ENCODE data around the gene CCDC88C. TPM values are rescaled to one million over a fixed set of nuclear protein-coding genes. Genes with fewer than 3 reads are reported as not detected.
A peak's percentile ranks its signal among the peaks of the same experiment; 100 is the strongest.

The CCDC88C gene
- total and polyA plus RNA-seq, 2 experiments from 2014 or later, result 23.6 to 60.7 TPM

DNA sequence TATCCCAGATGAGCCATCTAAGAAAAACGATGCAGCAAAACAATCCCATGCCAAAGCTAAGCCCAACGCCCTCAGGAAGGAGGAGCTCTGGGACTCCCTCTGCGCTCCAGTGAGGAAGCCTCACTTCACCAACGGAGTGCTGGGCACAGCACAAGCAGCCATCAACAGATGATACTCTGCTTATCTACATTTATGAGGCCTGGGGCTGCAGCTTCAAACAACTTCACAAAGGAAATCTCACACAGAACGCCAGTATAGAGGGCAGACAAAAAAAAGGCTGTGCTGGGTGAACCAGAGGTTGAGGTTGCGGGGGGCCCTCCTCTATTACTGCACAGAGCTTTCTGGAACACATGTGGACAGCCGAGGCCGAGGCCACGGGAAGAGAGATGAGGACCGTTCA lies 138.3 kb downstream of the CCDC88C start:
- H3K36me3 Mint-ChIP-seq (ENCODE audit: low read depth), result peaks cover 52% of the 10 kb centered on the region
- Histone ChIP-seq H3K36me3 (ENCODE audit: insufficient read depth) (peaks cover 13% of the 10 kb centered on the region), H3K4me2 (no peak overlapping the region)

More for the DNA sequence above, 138.3 kb downstream of the CCDC88C start:
- Histone ChIP-seq H4K20me1 (replicated peaks; ENCODE audit: insufficient read depth) (0 out of 2 replicates have a peak, but pooled peaks cover 4% of the 10 kb centered on the region), H3K27ac (ENCODE audit: low read depth) (no peak overlapping the region), H3K4me3 (no peak overlapping the region), H3K27me3 (ENCODE audit: insufficient read depth) (no peaks in the 10 kb centered on the region), H3F3A (replicated peaks; ENCODE audit: low read depth) (no peaks in the 10 kb centered on the region), H3K79me2 (replicated peaks; ENCODE audit: insufficient read depth) (no peaks in the 10 kb centered on the region), H2AFZ (no peak overlapping the region), H3K4me1 (ENCODE audit: insufficient read depth) (no peaks in the 10 kb centered on the region), H3K9me2 (ENCODE audit: insufficient read depth) (no peaks in the 10 kb centered on the region)
- TF ChIP-seq NANOG (IDR thresholded peaks at IDR 0.05; ENCODE audit: borderline replicate concordance) (no peak), POLR2AphosphoS5 (IDR thresholded peaks at IDR 0.05; ENCODE audit: low read depth) (no peak), STAT1 (IDR thresholded peaks at IDR 0.05; ENCODE audit: unreplicated experiment) (no peak), EZH2 (IDR thresholded peaks at IDR 0.05; ENCODE audit: low read depth, unreplicated experiment) (no peak), ZNF331 (CRISPR knock-in tag; IDR thresholded peaks at IDR 0.05; ENCODE audit: low read depth) (no peak), ZNF114 (CRISPR knock-in tag; IDR thresholded peaks at IDR 0.05) (no peak), CREB1 (CRISPR knock-in tag; IDR thresholded peaks at IDR 0.05; ENCODE audit: low read depth) (no peak), JUNB (IDR thresholded peaks at IDR 0.05; ENCODE audit: unreplicated experiment) (no peak)
- TF ChIP-seq, protein P1, sequence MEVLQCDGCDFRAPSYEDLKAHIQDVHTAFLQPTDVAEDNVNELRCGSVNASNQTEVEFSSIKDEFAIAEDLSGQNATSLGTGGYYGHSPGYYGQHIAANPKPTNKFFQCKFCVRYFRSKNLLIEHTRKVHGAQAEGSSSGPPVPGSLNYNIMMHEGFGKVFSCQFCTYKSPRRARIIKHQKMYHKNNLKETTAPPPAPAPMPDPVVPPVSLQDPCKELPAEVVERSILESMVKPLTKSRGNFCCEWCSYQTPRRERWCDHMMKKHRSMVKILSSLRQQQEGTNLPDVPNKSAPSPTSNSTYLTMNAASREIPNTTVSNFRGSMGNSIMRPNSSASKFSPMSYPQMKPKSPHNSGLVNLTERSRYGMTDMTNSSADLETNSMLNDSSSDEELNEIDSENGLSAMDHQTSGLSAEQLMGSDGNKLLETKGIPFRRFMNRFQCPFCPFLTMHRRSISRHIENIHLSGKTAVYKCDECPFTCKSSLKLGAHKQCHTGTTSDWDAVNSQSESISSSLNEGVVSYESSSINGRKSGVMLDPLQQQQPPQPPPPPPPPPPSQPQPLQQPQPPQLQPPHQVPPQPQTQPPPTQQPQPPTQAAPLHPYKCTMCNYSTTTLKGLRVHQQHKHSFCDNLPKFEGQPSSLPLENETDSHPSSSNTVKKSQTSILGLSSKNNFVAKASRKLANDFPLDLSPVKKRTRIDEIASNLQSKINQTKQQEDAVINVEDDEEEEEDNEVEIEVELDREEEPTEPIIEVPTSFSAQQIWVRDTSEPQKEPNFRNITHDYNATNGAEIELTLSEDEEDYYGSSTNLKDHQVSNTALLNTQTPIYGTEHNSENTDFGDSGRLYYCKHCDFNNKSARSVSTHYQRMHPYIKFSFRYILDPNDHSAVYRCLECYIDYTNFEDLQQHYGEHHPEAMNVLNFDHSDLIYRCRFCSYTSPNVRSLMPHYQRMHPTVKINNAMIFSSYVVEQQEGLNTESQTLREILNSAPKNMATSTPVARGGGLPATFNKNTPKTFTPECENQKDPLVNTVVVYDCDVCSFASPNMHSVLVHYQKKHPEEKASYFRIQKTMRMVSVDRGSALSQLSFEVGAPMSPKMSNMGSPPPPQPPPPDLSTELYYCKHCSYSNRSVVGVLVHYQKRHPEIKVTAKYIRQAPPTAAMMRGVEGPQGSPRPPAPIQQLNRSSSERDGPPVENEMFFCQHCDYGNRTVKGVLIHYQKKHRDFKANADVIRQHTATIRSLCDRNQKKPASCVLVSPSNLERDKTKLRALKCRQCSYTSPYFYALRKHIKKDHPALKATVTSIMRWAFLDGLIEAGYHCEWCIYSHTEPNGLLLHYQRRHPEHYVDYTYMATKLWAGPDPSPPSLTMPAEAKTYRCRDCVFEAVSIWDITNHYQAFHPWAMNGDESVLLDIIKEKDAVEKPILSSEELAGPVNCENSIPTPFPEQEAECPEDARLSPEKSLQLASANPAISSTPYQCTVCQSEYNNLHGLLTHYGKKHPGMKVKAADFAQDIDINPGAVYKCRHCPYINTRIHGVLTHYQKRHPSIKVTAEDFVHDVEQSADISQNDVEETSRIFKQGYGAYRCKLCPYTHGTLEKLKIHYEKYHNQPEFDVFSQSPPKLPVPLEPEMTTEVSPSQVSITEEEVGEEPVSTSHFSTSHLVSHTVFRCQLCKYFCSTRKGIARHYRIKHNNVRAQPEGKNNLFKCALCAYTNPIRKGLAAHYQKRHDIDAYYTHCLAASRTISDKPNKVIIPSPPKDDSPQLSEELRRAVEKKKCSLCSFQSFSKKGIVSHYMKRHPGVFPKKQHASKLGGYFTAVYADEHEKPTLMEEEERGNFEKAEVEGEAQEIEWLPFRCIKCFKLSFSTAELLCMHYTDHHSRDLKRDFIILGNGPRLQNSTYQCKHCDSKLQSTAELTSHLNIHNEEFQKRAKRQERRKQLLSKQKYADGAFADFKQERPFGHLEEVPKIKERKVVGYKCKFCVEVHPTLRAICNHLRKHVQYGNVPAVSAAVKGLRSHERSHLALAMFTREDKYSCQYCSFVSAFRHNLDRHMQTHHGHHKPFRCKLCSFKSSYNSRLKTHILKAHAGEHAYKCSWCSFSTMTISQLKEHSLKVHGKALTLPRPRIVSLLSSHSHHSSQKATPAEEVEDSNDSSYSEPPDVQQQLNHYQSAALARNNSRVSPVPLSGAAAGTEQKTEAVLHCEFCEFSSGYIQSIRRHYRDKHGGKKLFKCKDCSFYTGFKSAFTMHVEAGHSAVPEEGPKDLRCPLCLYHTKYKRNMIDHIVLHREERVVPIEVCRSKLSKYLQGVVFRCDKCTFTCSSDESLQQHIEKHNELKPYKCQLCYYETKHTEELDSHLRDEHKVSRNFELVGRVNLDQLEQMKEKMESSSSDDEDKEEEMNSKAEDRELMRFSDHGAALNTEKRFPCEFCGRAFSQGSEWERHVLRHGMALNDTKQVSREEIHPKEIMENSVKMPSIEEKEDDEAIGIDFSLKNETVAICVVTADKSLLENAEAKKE (CRISPR knock-in tag; IDR thresholded peaks at IDR 0.05), result no peak
- TF ChIP-seq, protein P2, sequence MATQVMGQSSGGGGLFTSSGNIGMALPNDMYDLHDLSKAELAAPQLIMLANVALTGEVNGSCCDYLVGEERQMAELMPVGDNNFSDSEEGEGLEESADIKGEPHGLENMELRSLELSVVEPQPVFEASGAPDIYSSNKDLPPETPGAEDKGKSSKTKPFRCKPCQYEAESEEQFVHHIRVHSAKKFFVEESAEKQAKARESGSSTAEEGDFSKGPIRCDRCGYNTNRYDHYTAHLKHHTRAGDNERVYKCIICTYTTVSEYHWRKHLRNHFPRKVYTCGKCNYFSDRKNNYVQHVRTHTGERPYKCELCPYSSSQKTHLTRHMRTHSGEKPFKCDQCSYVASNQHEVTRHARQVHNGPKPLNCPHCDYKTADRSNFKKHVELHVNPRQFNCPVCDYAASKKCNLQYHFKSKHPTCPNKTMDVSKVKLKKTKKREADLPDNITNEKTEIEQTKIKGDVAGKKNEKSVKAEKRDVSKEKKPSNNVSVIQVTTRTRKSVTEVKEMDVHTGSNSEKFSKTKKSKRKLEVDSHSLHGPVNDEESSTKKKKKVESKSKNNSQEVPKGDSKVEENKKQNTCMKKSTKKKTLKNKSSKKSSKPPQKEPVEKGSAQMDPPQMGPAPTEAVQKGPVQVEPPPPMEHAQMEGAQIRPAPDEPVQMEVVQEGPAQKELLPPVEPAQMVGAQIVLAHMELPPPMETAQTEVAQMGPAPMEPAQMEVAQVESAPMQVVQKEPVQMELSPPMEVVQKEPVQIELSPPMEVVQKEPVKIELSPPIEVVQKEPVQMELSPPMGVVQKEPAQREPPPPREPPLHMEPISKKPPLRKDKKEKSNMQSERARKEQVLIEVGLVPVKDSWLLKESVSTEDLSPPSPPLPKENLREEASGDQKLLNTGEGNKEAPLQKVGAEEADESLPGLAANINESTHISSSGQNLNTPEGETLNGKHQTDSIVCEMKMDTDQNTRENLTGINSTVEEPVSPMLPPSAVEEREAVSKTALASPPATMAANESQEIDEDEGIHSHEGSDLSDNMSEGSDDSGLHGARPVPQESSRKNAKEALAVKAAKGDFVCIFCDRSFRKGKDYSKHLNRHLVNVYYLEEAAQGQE (IDR thresholded peaks at IDR 0.05; ENCODE audit: unreplicated experiment), result no peak
- TF ChIP-seq, protein P3, sequence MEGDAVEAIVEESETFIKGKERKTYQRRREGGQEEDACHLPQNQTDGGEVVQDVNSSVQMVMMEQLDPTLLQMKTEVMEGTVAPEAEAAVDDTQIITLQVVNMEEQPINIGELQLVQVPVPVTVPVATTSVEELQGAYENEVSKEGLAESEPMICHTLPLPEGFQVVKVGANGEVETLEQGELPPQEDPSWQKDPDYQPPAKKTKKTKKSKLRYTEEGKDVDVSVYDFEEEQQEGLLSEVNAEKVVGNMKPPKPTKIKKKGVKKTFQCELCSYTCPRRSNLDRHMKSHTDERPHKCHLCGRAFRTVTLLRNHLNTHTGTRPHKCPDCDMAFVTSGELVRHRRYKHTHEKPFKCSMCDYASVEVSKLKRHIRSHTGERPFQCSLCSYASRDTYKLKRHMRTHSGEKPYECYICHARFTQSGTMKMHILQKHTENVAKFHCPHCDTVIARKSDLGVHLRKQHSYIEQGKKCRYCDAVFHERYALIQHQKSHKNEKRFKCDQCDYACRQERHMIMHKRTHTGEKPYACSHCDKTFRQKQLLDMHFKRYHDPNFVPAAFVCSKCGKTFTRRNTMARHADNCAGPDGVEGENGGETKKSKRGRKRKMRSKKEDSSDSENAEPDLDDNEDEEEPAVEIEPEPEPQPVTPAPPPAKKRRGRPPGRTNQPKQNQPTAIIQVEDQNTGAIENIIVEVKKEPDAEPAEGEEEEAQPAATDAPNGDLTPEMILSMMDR (conservative IDR thresholded peaks at IDR 0.05; ENCODE audit: low read depth in 2 of 2), result no peak
- TF ChIP-seq, protein P4, sequence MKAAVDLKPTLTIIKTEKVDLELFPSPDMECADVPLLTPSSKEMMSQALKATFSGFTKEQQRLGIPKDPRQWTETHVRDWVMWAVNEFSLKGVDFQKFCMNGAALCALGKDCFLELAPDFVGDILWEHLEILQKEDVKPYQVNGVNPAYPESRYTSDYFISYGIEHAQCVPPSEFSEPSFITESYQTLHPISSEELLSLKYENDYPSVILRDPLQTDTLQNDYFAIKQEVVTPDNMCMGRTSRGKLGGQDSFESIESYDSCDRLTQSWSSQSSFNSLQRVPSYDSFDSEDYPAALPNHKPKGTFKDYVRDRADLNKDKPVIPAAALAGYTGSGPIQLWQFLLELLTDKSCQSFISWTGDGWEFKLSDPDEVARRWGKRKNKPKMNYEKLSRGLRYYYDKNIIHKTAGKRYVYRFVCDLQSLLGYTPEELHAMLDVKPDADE (IDR thresholded peaks at IDR 0.05), result no peak
- no peak overlapping the region for H3K4me3 Mint-ChIP-seq
- no peaks in the 10 kb centered on the region for H3K4me1 Mint-ChIP-seq
- H3K27me3 Mint-ChIP-seq (ENCODE audit: insufficient read depth, low read depth, poor library complexity), result peaks cover 3% of the 10 kb centered on the region
- DNase-seq (ENCODE audit: low spot score) (no peak), ATAC-seq (no peak)
- H3K9me3 Mint-ChIP-seq, result no peaks in the 10 kb centered on the region
- 0 out of 2 replicates have a peak overlapping the region, but pooled peaks have one; percentile 40 for H3K27ac Mint-ChIP-seq
